Naive thymus-derived CD4-positive, alpha-beta T cell (primary cell): ENCODE measurements around the gene HIP1R. TPM values are rescaled to one million over a fixed set of nuclear protein-coding genes. Genes with fewer than 3 reads are reported as not detected.

Experiments used
- ATAC-seq: fragments of 150-1000 bp; cut with Tn5 transposase; 2 replicates; pipeline ENCODE4 v1.10.0; 2021; ENCODE audit warnings: mild to moderate bottlenecking, moderate library complexity
- CTCF ChIA-PET: fragments of 350-600 bp; sonication (Branson Sonifier 250); formaldehyde crosslinking; loops from one replicate; lab custom pipeline; 2021; ENCODE audit warnings: antibody characterized with exemption; lab: Charles Lee
- POLR2A ChIA-PET: fragments of 350-600 bp; sonication (Branson Sonifier 250); formaldehyde crosslinking; loops from one replicate; lab custom pipeline; 2021; ENCODE audit warnings: antibody characterized with exemption, inconsistent platforms; lab: Charles Lee
- DNase-seq, 9 donors: peaks; one replicate each; pipeline versions ENCODE4 v3.0.0 to v3.0.0-alpha.2; 2020 to 2022; ENCODE audit warnings: mixed read lengths in 1 of 9
- H3K27ac ChIP-seq: one replicate; pipeline ENCODE4 v1.7.0; 2013; ENCODE audit warnings: mild to moderate bottlenecking, low read depth, low read length, moderate library complexity
- H3K27me3 ChIP-seq, 2 donors: one replicate each; pipeline ENCODE4 v1.7.0; 2013; ENCODE audit warnings: low read length in 2 of 2, mild to moderate bottlenecking in 2 of 2, moderate library complexity in 2 of 2; ENCODE audit not compliant: control insufficient read depth in 2 of 2, insufficient read depth in 2 of 2
- H3K36me3 ChIP-seq, 3 experiments: 1 replicate in 2 of 3; 2 replicates in 1 of 3; pipeline ENCODE4 v1.7.0; 2013; ENCODE audit warnings: low read length in 3 of 3, mild to moderate bottlenecking in 3 of 3, moderate library complexity in 1 of 3; ENCODE audit not compliant: insufficient read depth in 3 of 3, control insufficient read depth in 2 of 3
- H3K4me1 ChIP-seq, 2 donors: one replicate each; pipeline ENCODE4 v1.7.0; 2013; ENCODE audit warnings: low read length in 2 of 2, mild to moderate bottlenecking in 2 of 2, moderate library complexity in 1 of 2; ENCODE audit not compliant: control insufficient read depth in 2 of 2, insufficient read depth in 2 of 2
- H3K4me3 ChIP-seq: 2 replicates; pipeline ENCODE4 v1.7.0; 2013; ENCODE audit warnings: mild to moderate bottlenecking, low read length
- H3K9me3 ChIP-seq, 3 experiments: 1 replicate in 2 of 3; 2 replicates in 1 of 3; pipeline ENCODE4 v1.7.0; 2013; ENCODE audit warnings: low read length in 3 of 3; ENCODE audit not compliant: control insufficient read depth in 2 of 3
- H3K27ac Mint-ChIP-seq, 9 donors: one replicate each; pipeline ENCODE4 v1.8.0; 2020 to 2022; ENCODE audit warnings: mixed read lengths in 9 of 9, mild to moderate bottlenecking in 8 of 9, moderate library complexity in 5 of 9, inconsistent platforms in 2 of 9
- H3K27me3 Mint-ChIP-seq, 5 donors: one replicate each; pipeline ENCODE4 v1.8.0; 2021 to 2022; ENCODE audit warnings: mixed read lengths in 5 of 5, mild to moderate bottlenecking in 1 of 5
- H3K36me3 Mint-ChIP-seq, 5 donors: one replicate each; pipeline ENCODE4 v1.8.0; 2020 to 2022; ENCODE audit warnings: mixed read lengths in 5 of 5, mild to moderate bottlenecking in 3 of 5, inconsistent platforms in 1 of 5
- H3K4me1 Mint-ChIP-seq, 7 donors: one replicate each; pipeline ENCODE4 v1.8.0; 2020 to 2022; ENCODE audit warnings: mixed read lengths in 7 of 7, mild to moderate bottlenecking in 3 of 7, inconsistent platforms in 1 of 7
- H3K4me3 Mint-ChIP-seq, 10 donors: one replicate each; pipeline ENCODE4 v1.8.0; 2020 to 2022; ENCODE audit warnings: mild to moderate bottlenecking in 10 of 10, mixed read lengths in 10 of 10, moderate library complexity in 6 of 10, inconsistent platforms in 2 of 10
- H3K9me3 Mint-ChIP-seq, 11 donors: one replicate each; pipeline ENCODE4 v1.8.0; 2020 to 2022; ENCODE audit warnings: mixed read lengths in 11 of 11, mild to moderate bottlenecking in 4 of 11, inconsistent platforms in 1 of 11, moderate library complexity in 1 of 11
- intact Hi-C, 2 donors: fragments of 100-400 bp; cut with micrococcal nuclease; formaldehyde crosslinking; loops; one replicate each; pipeline ENCODE4 v1.15.1; 2023
- polyA plus RNA-seq, 2 donors: library from polyadenylated mRNA; unstranded; fragments of 300-500 nt; fragmentation: Illumina TruSeq; gene quantifications; one replicate each; pipeline ENCODE4 v1.2.3, GENCODE V29; 2021
- total RNA-seq, 6 experiments: library from RNA in 5 of 6; stranded (reverse) in 5 of 6; gene quantifications; 1 replicate in 5 of 6; 2 replicates in 1 of 6; pipeline ENCODE4 v1.2.3 and lab custom pipeline; 2021 to 2026

The HIP1R gene
- total and polyA plus RNA-seq, 7 experiments from 2014 or later: 7.0 to 162 (median 87.2) TPM

- DNase-seq: no peak
Observed at GRCh38 chr12:122846622-122847515, 11.6 kb downstream of the HIP1R start.

GRCh38 chr12:122847516-122847836 is 12.2 kb downstream of the HIP1R start:
- Histone ChIP-seq H3K4me1 (no peaks in the 10 kb centered on the region), H3K27me3 (no peaks in the 10 kb centered on the region), H3K27ac (no peak overlapping the region), H3K36me3 (peaks cover 0 to 49% (median 2%) of the 10 kb centered on the region in 3 experiments), H3K4me3 (no peak overlapping the region), H3K9me3 (no peaks in the 10 kb centered on the region)
- Mint-ChIP-seq H3K36me3 (peaks cover 0 to 6% (median 4%) of the 10 kb centered on the region in 5 donors), H3K4me1 (peaks cover 0 to 7% (median 2%) of the 10 kb centered on the region in 7 donors), H3K9me3 (no peaks in the 10 kb centered on the region), H3K4me3 (no peak overlapping the region), H3K27me3 (no peaks in the 10 kb centered on the region), H3K27ac (peak overlapping the region in 1 of 9 donors; percentile 30)
- ChIA-PET CTCF (no interaction called here), POLR2A (interaction anchor here (0.6 to 0.7 kb wide), 2 partner anchors 11 to 1211 kb away, joined by 3 to 4 read pairs; no protein-coding TSS in a partner anchor)
- DNase-seq (no peak), ATAC-seq (no peak)
- intact Hi-C loops: no loop called here

More at GRCh38 chr12:122846622-122847515, 11.6 kb downstream of the HIP1R start:
- H3K4me3 Mint-ChIP-seq: no peak overlapping the region
- H3K4me1 Mint-ChIP-seq: peaks cover 0 to 12% (median 6%) of the 10 kb centered on the region in 7 donors
- Histone ChIP-seq H3K27ac (no peak overlapping the region), H3K27me3 (no peaks in the 10 kb centered on the region), H3K4me3 (no peak overlapping the region), H3K9me3 (no peaks in the 10 kb centered on the region), H3K4me1 (no peaks in the 10 kb centered on the region), H3K36me3 (peaks cover 0 to 44% (median 2%) of the 10 kb centered on the region in 3 experiments)
- peaks cover 0 to 6% (median 3%) of the 10 kb centered on the region in 5 donors for H3K36me3 Mint-ChIP-seq
- no peaks in the 10 kb centered on the region for H3K27me3 Mint-ChIP-seq
- intact Hi-C loops: no loop called here
- ChIA-PET POLR2A (interaction anchor here (0.5 to 1.2 kb wide), 4 partner anchors 10 to 386 kb away, joined by 3 to 5 read pairs (median 4); partner anchors contain the start of gene MPHOSPH9), CTCF (no interaction called here)
- H3K9me3 Mint-ChIP-seq: no peaks in the 10 kb centered on the region
- H3K27ac Mint-ChIP-seq: no peak overlapping the region
- no peak for ATAC-seq

- POLR2A ChIA-PET: interaction anchor here (0.6 kb wide), 1 partner anchor 1212 kb away, joined by 4 read pairs; no protein-coding TSS in a partner anchor
- Histone ChIP-seq H3K27ac (no peak overlapping the region), H3K9me3 (no peaks in the 10 kb centered on the region), H3K4me1 (no peaks in the 10 kb centered on the region), H3K27me3 (no peaks in the 10 kb centered on the region), H3K36me3 (peaks cover 0 to 52% (median 2%) of the 10 kb centered on the region in 3 experiments), H3K4me3 (no peak overlapping the region)
- ATAC-seq: no peak
- Mint-ChIP-seq H3K36me3 (peaks cover 0 to 6% (median 4%) of the 10 kb centered on the region in 5 donors), H3K9me3 (no peaks in the 10 kb centered on the region), H3K4me3 (no peak overlapping the region), H3K27me3 (no peaks in the 10 kb centered on the region), H3K27ac (peak overlapping the region in 2 of 9 donors; percentile 5 to 30), H3K4me1 (peaks cover 0 to 7% (median 2%) of the 10 kb centered on the region in 7 donors)
- CTCF ChIA-PET: interaction anchor here (0.5 kb wide), 1 partner anchor 392 kb away, joined by 3 read pairs; no protein-coding TSS in a partner anchor
- DNase-seq: no peak
- intact Hi-C loops: no loop called here
Observed at GRCh38 chr12:122847921-122848421, 12.7 kb downstream of the HIP1R start.

- Histone ChIP-seq H3K27ac (no peak overlapping the region), H3K4me1 (no peaks in the 10 kb centered on the region), H3K36me3 (peaks cover 0 to 55% (median 2%) of the 10 kb centered on the region in 3 experiments), H3K27me3 (no peaks in the 10 kb centered on the region), H3K9me3 (no peaks in the 10 kb centered on the region), H3K4me3 (no peak overlapping the region)
- ChIA-PET CTCF (interaction anchor here (0.6 kb wide), 1 partner anchor 807 kb away, joined by 3 read pairs; no protein-coding TSS in a partner anchor), POLR2A (no interaction called here)
- Mint-ChIP-seq H3K27ac (peak overlapping the region in 1 of 9 donors; percentile 5), H3K9me3 (no peaks in the 10 kb centered on the region), H3K27me3 (no peaks in the 10 kb centered on the region), H3K4me1 (peaks cover 0 to 7% (median 2%) of the 10 kb centered on the region in 7 donors), H3K36me3 (peaks cover 0 to 6% (median 4%) of the 10 kb centered on the region in 5 donors), H3K4me3 (no peak overlapping the region)
- ATAC-seq: no peak
- DNase-seq: no peak
- intact Hi-C loops: no loop called here
Observed at GRCh38 chr12:122848471-122849351, 13.5 kb downstream of the HIP1R start.

- no peak for DNase-seq
- peak overlapping the region in 4 of 9 donors; percentile 8 to 66 (median 51) for H3K27ac Mint-ChIP-seq
- intact Hi-C loops: no loop called here
- H3K9me3 Mint-ChIP-seq: no peaks in the 10 kb centered on the region
- H3K4me1 Mint-ChIP-seq: peaks cover 0 to 4% (median 0%) of the 10 kb centered on the region in 7 donors
- Histone ChIP-seq H3K27me3 (no peaks in the 10 kb centered on the region), H3K36me3 (peaks cover 0 to 57% (median 2%) of the 10 kb centered on the region in 3 experiments), H3K27ac (no peak overlapping the region), H3K9me3 (no peaks in the 10 kb centered on the region), H3K4me3 (no peak overlapping the region), H3K4me1 (no peaks in the 10 kb centered on the region)
- H3K36me3 Mint-ChIP-seq: peaks cover 0 to 6% (median 4%) of the 10 kb centered on the region in 5 donors
- H3K27me3 Mint-ChIP-seq: no peaks in the 10 kb centered on the region
- ChIA-PET POLR2A (no interaction called here), CTCF (interaction anchor here (0.6 kb wide), 1 partner anchor 806 kb away, joined by 3 read pairs; no protein-coding TSS in a partner anchor)
- no peak overlapping the region for H3K4me3 Mint-ChIP-seq
- ATAC-seq: no peak
Observed at GRCh38 chr12:122849352-122850047, 14.2 kb downstream of the HIP1R start.
